ENCODE results near the gene TCEANC2.
A peak's percentile ranks its signal among the peaks of the same experiment; 100 is the strongest.

Gene TCEANC2

DNA sequence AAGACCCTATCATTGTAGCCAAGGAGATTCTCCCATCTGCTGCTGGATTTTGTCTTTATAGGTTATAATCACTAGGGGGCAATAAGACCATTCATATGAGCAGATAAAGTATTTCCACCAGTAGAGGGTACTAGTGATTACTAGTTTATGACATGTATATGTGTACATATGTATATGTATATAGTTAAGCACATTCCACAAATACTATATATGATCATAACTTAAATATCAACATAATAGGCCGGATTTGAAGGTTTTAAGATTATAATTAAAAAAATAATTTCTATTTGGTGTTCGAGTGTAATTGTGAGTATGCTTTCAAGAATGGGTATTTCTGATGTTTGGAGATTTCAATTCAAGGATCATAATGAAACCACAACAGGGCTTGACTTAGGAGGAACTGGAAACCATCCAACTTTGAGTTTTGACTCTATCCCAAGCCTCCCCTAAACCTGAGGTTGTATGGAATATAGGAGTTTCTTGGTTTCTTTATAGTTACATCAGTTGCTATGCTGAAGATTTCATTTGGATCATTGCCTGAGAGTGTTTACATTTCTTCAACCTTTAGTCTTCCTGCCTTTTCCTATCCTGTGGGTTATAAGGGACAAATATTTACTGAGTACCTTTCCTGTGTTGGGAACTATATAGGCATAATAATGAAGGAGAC is 16.9 kb downstream of the TCEANC2 start:
- H3F3A ChIP-seq (ENCODE audit: control insufficient read depth, insufficient read depth), result 0 out of 2 replicates have a peak, but pooled peaks cover 5% of the 10 kb centered on the region
- H3K4me3 ChIP-seq (ENCODE audit: low read length), result no peak overlapping the region
- H3K9me3 ChIP-seq (ENCODE audit: control insufficient read depth, insufficient read depth, low read length), result no peaks in the 10 kb centered on the region
- H3K27ac ChIP-seq (ENCODE audit: low read depth, low read length), result no peak overlapping the region
- H3K4me2 ChIP-seq (ENCODE audit: low read length), result no peak overlapping the region
- H3K27me3 ChIP-seq (ENCODE audit: control insufficient read depth, low read length), result no peaks in the 10 kb centered on the region
- H4K20me1 ChIP-seq (ENCODE audit: control insufficient read depth, insufficient read depth, low read depth, low read length), result no peaks in the 10 kb centered on the region
- no peaks in the 10 kb centered on the region for H3K4me1 ChIP-seq (ENCODE audit: control insufficient read depth, low read length)
- H3K79me2 ChIP-seq (ENCODE audit: control insufficient read depth, low read length), result no peaks in the 10 kb centered on the region
- no peaks in the 10 kb centered on the region for H3K9me2 ChIP-seq (replicated peaks; ENCODE audit: control insufficient read depth, low read length)
- peaks cover 12% of the 10 kb centered on the region for H3K36me3 ChIP-seq (ENCODE audit: control insufficient read depth, low read length)
- TF ChIP-seq, protein P1, sequence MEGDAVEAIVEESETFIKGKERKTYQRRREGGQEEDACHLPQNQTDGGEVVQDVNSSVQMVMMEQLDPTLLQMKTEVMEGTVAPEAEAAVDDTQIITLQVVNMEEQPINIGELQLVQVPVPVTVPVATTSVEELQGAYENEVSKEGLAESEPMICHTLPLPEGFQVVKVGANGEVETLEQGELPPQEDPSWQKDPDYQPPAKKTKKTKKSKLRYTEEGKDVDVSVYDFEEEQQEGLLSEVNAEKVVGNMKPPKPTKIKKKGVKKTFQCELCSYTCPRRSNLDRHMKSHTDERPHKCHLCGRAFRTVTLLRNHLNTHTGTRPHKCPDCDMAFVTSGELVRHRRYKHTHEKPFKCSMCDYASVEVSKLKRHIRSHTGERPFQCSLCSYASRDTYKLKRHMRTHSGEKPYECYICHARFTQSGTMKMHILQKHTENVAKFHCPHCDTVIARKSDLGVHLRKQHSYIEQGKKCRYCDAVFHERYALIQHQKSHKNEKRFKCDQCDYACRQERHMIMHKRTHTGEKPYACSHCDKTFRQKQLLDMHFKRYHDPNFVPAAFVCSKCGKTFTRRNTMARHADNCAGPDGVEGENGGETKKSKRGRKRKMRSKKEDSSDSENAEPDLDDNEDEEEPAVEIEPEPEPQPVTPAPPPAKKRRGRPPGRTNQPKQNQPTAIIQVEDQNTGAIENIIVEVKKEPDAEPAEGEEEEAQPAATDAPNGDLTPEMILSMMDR (IDR thresholded peaks at IDR 0.05; ENCODE audit: low read depth, low read length, poor library complexity, severe bottlenecking), result peak; percentile 94
- TF ChIP-seq EZH2phosphoT487 (IDR thresholded peaks at IDR 0.05; ENCODE audit: borderline replicate concordance, low read length), result no peak

DNA sequence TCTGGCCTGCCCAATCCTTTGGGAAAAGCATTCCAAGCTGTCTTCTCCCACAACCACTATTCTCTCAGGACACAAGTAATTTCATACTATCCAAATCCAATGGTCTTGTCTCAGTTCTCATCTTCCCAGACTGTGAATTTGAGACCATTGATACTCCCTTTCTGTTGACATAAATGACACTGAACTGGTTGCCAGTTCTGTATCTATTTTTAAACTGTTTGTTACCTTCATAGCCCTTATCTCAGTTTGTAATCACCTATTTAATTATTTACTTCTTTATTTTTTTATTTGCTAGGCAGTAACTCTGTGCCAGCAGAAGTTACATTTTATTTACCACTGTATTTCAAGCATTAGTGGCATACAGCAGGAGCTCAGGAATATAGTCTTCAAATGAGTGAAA is 24.0 kb downstream of the TCEANC2 start:
- Histone ChIP-seq H3K79me2 (ENCODE audit: control insufficient read depth, low read length) (no peaks in the 10 kb centered on the region), H3K27me3 (ENCODE audit: control insufficient read depth, low read length) (no peaks in the 10 kb centered on the region), H3K4me3 (ENCODE audit: low read length) (no peak overlapping the region), H3K4me1 (ENCODE audit: control insufficient read depth, low read length) (no peaks in the 10 kb centered on the region), H3K4me2 (ENCODE audit: low read length) (no peak overlapping the region), H3F3A (ENCODE audit: control insufficient read depth, insufficient read depth) (no peaks in the 10 kb centered on the region), H3K9me2 (replicated peaks; ENCODE audit: control insufficient read depth, low read length) (no peaks in the 10 kb centered on the region), H3K27ac (ENCODE audit: low read depth, low read length) (no peak overlapping the region), H4K20me1 (ENCODE audit: control insufficient read depth, insufficient read depth, low read depth, low read length) (no peaks in the 10 kb centered on the region), H3K9me3 (ENCODE audit: control insufficient read depth, insufficient read depth, low read length) (no peaks in the 10 kb centered on the region), H3K36me3 (ENCODE audit: control insufficient read depth, low read length) (no peaks in the 10 kb centered on the region; the same call in 1 of the 2 replicates)
- no peak for TF ChIP-seq EZH2phosphoT487 (IDR thresholded peaks at IDR 0.05; ENCODE audit: borderline replicate concordance, low read length)
- TF ChIP-seq, protein P1 (IDR thresholded peaks at IDR 0.05; ENCODE audit: low read depth, low read length, poor library complexity, severe bottlenecking), result no peak

DNA sequence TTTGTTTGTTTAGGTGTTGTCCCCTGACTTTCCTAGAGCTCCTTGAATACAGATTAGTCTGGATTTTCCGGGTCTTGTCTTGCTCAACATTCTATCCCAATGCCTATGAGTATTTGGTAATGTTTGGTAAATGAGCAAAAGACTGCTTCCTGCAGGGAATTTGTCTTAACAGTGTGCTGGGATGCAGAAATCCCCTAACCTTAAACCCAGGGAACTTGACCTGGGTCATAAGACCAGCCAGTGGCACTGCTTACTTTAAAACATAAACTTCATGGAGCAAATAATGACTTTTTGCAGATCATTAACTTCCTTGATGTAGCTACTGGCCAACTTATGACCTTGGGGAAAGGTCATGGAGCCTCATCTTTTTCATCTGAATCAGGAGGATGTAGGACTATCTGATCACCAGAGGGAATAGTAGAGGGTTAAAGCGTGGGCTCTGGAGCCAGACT is 27.2 kb downstream of the TCEANC2 start:
- Histone ChIP-seq H3K9me3 (ENCODE audit: control insufficient read depth, insufficient read depth, low read length) (no peaks in the 10 kb centered on the region), H3F3A (ENCODE audit: control insufficient read depth, insufficient read depth) (no peaks in the 10 kb centered on the region), H3K27ac (ENCODE audit: low read depth, low read length) (no peak overlapping the region), H3K4me1 (ENCODE audit: control insufficient read depth, low read length) (no peaks in the 10 kb centered on the region), H3K4me2 (ENCODE audit: low read length) (no peak overlapping the region), H3K79me2 (ENCODE audit: control insufficient read depth, low read length) (no peaks in the 10 kb centered on the region), H3K9me2 (replicated peaks; ENCODE audit: control insufficient read depth, low read length) (no peaks in the 10 kb centered on the region), H4K20me1 (ENCODE audit: control insufficient read depth, insufficient read depth, low read depth, low read length) (no peaks in the 10 kb centered on the region), H3K36me3 (ENCODE audit: control insufficient read depth, low read length) (no peaks in the 10 kb centered on the region), H3K27me3 (ENCODE audit: control insufficient read depth, low read length) (no peaks in the 10 kb centered on the region), H3K4me3 (ENCODE audit: low read length) (no peak overlapping the region)
- TF ChIP-seq EZH2phosphoT487 (IDR thresholded peaks at IDR 0.05; ENCODE audit: borderline replicate concordance, low read length), result no peak
- TF ChIP-seq, protein P1 (IDR thresholded peaks at IDR 0.05; ENCODE audit: low read depth, low read length, poor library complexity, severe bottlenecking), result no peak

Measured in DOHH2 (cell line).